Measurements from ENCODE around the gene ZNF598. TPM values are rescaled to one million over a fixed set of nuclear protein-coding genes. Genes with fewer than 3 reads are reported as not detected.

Gene ZNF598
- total RNA-seq, 1 experiment from 2014 or later, result 75.8 TPM

DNA sequence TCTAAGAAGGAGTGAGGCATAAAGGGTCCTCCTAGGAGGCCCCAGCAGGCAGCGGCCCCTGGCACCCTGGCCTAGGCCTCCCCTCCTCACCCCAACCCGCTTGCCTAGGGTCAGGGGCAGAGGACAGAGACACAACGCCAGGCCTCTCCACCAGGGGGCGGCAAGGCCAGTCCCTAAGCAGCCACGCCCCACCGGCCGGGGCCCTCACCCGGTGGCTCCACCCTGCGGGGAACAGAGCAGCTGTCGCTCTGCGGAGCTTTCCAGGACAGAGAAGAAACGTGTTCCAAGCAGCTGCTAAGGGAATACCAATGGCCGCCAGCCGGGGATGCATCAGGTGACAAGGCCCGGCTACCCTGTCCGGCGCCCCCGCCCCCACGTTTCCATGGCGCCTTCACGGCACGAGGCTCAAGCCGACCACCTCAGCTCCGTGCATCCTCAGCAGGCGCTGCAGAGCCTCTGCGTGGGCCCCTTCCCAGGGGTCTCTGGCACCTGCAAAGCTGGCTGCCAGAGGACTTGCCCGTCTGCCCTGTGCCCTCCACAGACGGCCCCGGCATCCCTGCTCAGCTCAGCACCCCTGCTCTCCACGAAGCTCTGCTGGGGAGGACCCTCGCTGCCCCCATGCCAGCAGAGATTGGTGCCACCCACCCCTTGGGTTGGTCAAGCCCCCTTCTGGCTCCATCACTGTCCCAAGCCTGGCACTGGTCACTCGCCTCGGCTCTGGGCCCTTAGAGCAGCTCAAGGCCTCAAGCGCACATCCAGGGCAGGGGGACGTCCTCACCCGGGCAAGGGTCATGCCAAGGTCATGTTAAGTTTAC is 5.6 kb downstream of the ZNF598 start:
- no TSS peak for BruUV-seq (replicated peaks)
- peak overlapping the region; percentile 37 for H3K27ac ChIP-seq (ENCODE audit: low read depth, low read length, poor library complexity, severe bottlenecking)
- peak; percentile 90 for DNase-seq (ENCODE audit: low spot score)
- H3K9me3 ChIP-seq (ENCODE audit: low read depth, low read length, poor library complexity, severe bottlenecking), result no peaks in the 10 kb centered on the region
- intact Hi-C loops (cut with micrococcal nuclease; ENCODE audit: unreplicated experiment), result loop anchor here (10.0 kb wide), 1 partner anchor 211 kb away; the partner anchor contains the start of genes BRICD5 and PGP
- no peak overlapping the region for H3K4me3 ChIP-seq (ENCODE audit: low read depth, low read length, poor library complexity, severe bottlenecking)
- ChIA-PET POLR2A (ENCODE audit: low non-redundant PET) (interaction anchor here (0.6 kb wide), 1 partner anchor 142 kb away, joined by 6 read pairs; no protein-coding TSS in a partner anchor), CTCF (interaction anchor here (0.6 kb wide), 1 partner anchor 44 kb away, joined by 4 read pairs; the partner anchor contains the start of genes NTHL1 and TSC2)
- TF ChIP-seq, protein P1, sequence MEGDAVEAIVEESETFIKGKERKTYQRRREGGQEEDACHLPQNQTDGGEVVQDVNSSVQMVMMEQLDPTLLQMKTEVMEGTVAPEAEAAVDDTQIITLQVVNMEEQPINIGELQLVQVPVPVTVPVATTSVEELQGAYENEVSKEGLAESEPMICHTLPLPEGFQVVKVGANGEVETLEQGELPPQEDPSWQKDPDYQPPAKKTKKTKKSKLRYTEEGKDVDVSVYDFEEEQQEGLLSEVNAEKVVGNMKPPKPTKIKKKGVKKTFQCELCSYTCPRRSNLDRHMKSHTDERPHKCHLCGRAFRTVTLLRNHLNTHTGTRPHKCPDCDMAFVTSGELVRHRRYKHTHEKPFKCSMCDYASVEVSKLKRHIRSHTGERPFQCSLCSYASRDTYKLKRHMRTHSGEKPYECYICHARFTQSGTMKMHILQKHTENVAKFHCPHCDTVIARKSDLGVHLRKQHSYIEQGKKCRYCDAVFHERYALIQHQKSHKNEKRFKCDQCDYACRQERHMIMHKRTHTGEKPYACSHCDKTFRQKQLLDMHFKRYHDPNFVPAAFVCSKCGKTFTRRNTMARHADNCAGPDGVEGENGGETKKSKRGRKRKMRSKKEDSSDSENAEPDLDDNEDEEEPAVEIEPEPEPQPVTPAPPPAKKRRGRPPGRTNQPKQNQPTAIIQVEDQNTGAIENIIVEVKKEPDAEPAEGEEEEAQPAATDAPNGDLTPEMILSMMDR (conservative IDR thresholded peaks at IDR 0.05; ENCODE audit: low read depth, low read length), result peak; percentile 82
- no peak for TF ChIP-seq EZH2 (IDR thresholded peaks at IDR 0.05; ENCODE audit: borderline replicate concordance, low read depth, low read length, poor library complexity, severe bottlenecking)
- H3K27me3 ChIP-seq (replicated peaks; ENCODE audit: insufficient read depth, low read depth, low read length, poor library complexity), result no peaks in the 10 kb centered on the region
- H3K36me3 ChIP-seq (ENCODE audit: insufficient read depth, low read length, poor library complexity, severe bottlenecking), result peaks cover 44% of the 10 kb centered on the region
- H3K4me1 ChIP-seq (ENCODE audit: insufficient read depth, low read length, poor library complexity, severe bottlenecking), result peaks cover 38% of the 10 kb centered on the region

DNA sequence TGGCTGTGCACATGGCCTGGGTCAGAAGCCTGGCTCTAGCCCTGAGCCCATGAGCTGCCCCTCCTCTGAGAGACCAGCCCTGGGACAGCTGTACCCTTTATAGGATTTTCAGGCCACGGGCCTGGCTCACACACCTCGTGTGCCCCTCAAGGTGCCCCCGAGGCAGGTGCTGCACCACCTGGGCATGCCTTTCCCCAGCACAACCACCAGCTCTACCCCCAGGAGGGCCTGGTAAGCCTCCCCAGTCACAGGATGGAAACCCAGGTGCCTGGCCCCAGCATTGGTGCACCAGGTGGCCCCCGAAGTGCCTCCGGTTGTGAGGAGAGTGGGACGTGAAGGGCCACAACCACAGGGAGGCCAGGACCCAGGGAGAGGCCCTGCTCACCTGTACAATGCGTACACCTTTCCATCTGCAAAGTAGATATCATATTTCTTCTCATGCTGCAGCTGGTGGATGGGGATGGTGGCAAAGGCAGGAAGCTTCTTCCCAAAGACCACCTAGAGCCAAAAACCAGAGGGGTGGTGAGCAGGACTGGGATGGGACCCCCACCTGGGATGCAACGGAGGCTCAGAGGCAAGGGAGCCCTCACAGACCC is 6.3 kb downstream of the ZNF598 start:
- TF ChIP-seq, protein P1 (conservative IDR thresholded peaks at IDR 0.05; ENCODE audit: low read depth, low read length), result no peak
- no peak for TF ChIP-seq EZH2 (IDR thresholded peaks at IDR 0.05; ENCODE audit: borderline replicate concordance, low read depth, low read length, poor library complexity, severe bottlenecking)
- H3K27me3 ChIP-seq (replicated peaks; ENCODE audit: insufficient read depth, low read depth, low read length, poor library complexity), result no peaks in the 10 kb centered on the region
- no peak for DNase-seq (ENCODE audit: low spot score)
- intact Hi-C loops (cut with micrococcal nuclease; ENCODE audit: unreplicated experiment), result loop anchor here (10.0 kb wide), 1 partner anchor 211 kb away; the partner anchor contains the start of genes BRICD5 and PGP
- peaks cover 34% of the 10 kb centered on the region for H3K4me1 ChIP-seq (ENCODE audit: insufficient read depth, low read length, poor library complexity, severe bottlenecking)
- H3K9me3 ChIP-seq (ENCODE audit: low read depth, low read length, poor library complexity, severe bottlenecking), result no peaks in the 10 kb centered on the region
- peaks cover 49% of the 10 kb centered on the region for H3K36me3 ChIP-seq (ENCODE audit: insufficient read depth, low read length, poor library complexity, severe bottlenecking)
- CTCF ChIA-PET, result no interaction called here
- BruUV-seq (replicated peaks), result no TSS peak
- POLR2A ChIA-PET (ENCODE audit: low non-redundant PET), result interaction anchor here (0.6 kb wide), 1 partner anchor 211 kb away, joined by 3 read pairs; the partner anchor contains the start of gene PGP
- H3K4me3 ChIP-seq (ENCODE audit: low read depth, low read length, poor library complexity, severe bottlenecking), result no peak overlapping the region
- H3K27ac ChIP-seq (ENCODE audit: low read depth, low read length, poor library complexity, severe bottlenecking), result no peak overlapping the region

DNA sequence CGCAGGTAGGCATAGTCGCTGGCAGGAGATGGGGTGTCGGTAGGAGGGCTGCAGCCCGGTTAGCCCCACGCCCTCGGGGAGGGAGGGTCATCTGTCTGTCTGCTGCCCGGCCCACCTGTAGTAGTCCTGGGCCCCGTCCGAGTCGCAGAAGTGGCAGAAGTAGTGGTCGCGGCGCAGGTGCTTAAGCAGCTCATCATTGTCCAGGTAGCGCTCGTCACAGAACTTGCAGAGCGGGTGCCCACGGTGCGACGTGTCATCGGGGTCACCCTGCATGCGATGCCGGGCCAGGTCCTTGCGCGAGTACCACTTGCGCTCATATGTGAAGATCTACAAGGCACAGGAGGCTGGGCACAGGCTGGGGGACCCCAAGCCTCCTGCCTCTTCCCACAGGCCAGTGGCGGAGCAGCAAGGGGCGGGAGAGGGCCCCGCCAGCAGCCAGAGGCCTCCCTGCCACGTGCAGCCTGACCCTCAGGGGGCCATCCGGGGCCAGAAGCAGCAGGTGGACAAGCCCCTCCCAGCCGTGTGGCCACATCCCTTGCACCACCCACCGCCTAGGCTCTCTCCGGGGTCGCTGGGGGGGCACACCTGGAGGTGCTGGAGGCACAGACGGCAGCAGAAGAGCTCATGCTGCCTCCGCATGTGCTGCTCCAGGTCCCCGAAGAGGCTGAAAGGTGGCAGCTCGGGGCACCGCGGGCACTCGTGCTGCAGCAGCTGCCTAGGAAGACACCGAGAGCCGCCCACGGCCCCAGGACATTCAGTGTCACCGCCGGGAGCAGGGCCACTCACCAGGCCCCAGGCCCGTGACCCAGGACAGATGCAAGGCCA is 7.0 kb downstream of the ZNF598 start:
- intact Hi-C loops (cut with micrococcal nuclease; ENCODE audit: unreplicated experiment), result loop anchor here (10.0 kb wide), 1 partner anchor 212 kb away; the partner anchor contains the start of genes BRICD5 and PGP

More for the DNA sequence above, 7.0 kb downstream of the ZNF598 start:
- no peak for TF ChIP-seq EZH2 (IDR thresholded peaks at IDR 0.05; ENCODE audit: borderline replicate concordance, low read depth, low read length, poor library complexity, severe bottlenecking)
- TF ChIP-seq, protein P1 (conservative IDR thresholded peaks at IDR 0.05; ENCODE audit: low read depth, low read length), result no peak
- Histone ChIP-seq H3K27me3 (replicated peaks; ENCODE audit: insufficient read depth, low read depth, low read length, poor library complexity) (no peaks in the 10 kb centered on the region), H3K4me1 (ENCODE audit: insufficient read depth, low read length, poor library complexity, severe bottlenecking) (peaks cover 26% of the 10 kb centered on the region), H3K36me3 (ENCODE audit: insufficient read depth, low read length, poor library complexity, severe bottlenecking) (peaks cover 56% of the 10 kb centered on the region), H3K27ac (ENCODE audit: low read depth, low read length, poor library complexity, severe bottlenecking) (no peak overlapping the region), H3K9me3 (ENCODE audit: low read depth, low read length, poor library complexity, severe bottlenecking) (no peaks in the 10 kb centered on the region), H3K4me3 (ENCODE audit: low read depth, low read length, poor library complexity, severe bottlenecking) (no peak overlapping the region)
- CTCF ChIA-PET, result no interaction called here
- no TSS peak for BruUV-seq (replicated peaks)
- POLR2A ChIA-PET (ENCODE audit: low non-redundant PET), result interaction anchor here (0.6 kb wide), 1 partner anchor 212 kb away, joined by 3 read pairs; the partner anchor contains the start of gene PGP
- no peak for DNase-seq (ENCODE audit: low spot score)
